Measurements from ENCODE around the gene EFNA5.

DNA sequence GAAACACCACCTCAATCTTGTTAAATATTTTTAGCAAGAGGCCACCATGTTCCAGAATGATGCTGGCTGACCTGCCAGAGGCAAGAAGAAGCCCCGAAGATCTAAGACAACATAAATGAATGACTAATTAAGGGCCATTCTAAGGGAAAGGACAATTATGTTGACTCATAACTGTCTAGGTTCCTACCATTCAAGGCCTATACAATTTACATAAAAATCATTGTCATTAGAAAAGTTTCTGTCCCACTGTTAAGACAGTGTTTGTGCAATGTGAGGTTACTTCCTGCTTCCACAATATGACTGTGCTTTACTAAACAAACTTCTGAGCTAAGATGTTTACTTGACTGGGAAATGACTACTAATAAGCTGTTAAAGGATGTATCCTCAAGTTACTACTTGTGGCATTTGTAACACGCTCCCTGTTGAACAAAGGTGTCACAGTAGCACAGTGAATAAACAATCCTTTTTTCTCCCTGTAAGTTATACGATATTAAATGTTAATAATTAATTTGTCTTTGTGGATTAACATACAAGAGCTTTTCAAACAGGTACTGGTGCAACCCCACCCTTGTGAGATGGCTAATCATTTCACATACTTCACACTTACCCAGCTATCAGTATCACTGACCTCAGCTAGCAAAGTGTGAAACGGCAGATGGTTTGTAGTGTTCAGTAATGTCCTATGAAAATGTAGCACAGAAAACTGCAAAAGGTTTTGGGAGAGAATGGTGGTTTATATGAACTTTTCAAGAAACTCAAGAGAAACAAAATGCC is 195.8 kb downstream of the EFNA5 start:
- TF ChIP-seq ZNF514 (tag by site-specific recombination; IDR thresholded peaks at IDR 0.05) (no peak), ZNF776 (tag by site-specific recombination; IDR thresholded peaks at IDR 0.05; ENCODE audit: borderline replicate concordance) (no peak)

All from HEK293 (cell line).